Sciatic nerve (tissue), 2 donors: ENCODE data around the gene SGIP1. TPM values are rescaled to one million over a fixed set of nuclear protein-coding genes. Genes with fewer than 3 reads are reported as not detected.
"Not testable (repeated sequence)": the region's sequence is repeated elsewhere in the genome, so short reads cannot be mapped to it uniquely, and the experiment has no call there.

Experiments
- ATAC-seq: fragments of 200-7000 bp; cut with Tn5 transposase; one replicate; pipeline ENCODE4 v1.9.1; 2020; ENCODE audit warnings: mild to moderate bottlenecking, moderate library complexity
- DNase-seq: peaks from one replicate; pipeline ENCODE4 v3.0.0-alpha.2; 2020; ENCODE audit warnings: low spot score
- intact Hi-C: fragments of 100-400 bp; cut with DNase I; formaldehyde crosslinking; loops from one replicate; pipeline ENCODE4 v1.14.2; 2022
- microRNA-seq: library from miRNA; unstranded; fragments of <30 nt; microRNA quantifications from one replicate; pipeline ENCODE4 v1.2.0, GENCODE V29; 2020
- total RNA-seq: library from RNA; stranded (reverse); fragmentation: NEBNext Ultra II Directional; extraction: Animal tissue kit (Norgen Biotek cat#: 25700); gene quantifications from one replicate; pipeline ENCODE4 v1.2.1, GENCODE V29; 2021
- donor health status: DM: no; HTN: no; CAD: no.
- donor health status: DM: no; HTN: no; CAD: no.

Gene SGIP1
- total RNA-seq, 1 donor from 2014 or later, result 7.0 TPM

DNA sequence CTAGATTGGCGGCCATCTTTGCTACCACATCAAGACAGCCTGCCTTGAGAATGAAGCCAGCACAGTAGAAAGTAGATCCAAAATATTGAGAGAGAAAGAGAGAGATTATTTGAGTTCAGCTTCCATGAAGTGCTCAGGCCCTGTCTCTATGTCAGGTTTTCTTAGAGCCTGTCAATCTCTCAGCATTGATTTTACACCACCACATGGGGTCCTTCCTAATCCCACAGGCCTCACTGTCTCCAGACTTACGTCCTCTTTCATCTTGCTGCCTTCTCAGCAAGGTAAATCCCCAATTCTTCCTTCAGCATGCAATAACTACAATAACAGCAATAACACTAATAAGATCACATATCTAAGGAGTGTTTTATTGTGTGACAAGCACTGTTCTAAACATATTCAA lies 239.3 kb downstream of the SGIP1 start:
- intact Hi-C loops, result no loop called here
- ATAC-seq, result no peak
- no peak for DNase-seq

DNA sequence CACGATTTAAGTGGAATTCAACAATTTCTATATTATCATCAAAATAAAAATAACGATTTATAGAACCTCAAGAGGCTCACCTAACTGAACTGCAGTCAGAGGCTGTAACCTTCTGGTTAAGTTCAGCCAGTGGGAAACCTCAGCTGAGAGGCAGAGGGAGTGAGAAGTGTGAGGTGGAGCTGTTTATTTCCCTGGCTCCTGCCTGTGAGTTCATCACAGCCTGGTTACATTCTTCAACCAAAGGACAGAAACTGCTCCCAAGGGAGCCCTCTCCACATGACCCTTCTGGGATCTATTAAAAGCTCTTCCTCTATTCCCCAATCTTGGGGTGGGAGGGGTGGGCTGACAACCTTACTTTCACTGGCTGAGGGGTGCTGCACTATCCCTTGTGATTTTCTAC lies 240.5 kb downstream of the SGIP1 start:
- intact Hi-C loops, result no loop called here
- ATAC-seq, result no peak
- no peak for DNase-seq

DNA sequence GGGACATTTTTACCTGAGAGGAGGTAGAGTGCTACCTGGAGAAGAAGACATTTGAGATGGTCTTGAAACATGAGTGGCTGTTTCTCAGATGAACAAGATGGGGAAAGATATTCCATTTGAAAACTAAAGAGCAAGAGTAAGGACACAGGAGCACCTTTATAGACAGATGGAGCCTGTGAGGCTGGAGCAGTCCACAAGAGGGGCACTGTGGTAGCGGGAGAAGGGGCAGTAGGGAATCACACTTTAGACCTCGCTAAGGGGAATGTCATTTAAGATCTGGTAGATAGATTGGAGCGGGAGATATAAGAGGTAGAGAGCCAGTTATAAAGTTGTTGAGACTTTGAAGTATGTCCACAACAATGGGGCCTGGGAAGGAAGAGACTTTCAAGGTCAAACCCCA lies 241.7 kb downstream of the SGIP1 start:
- no peak for ATAC-seq
- no peak for DNase-seq
- intact Hi-C loops, result no loop called here

DNA sequence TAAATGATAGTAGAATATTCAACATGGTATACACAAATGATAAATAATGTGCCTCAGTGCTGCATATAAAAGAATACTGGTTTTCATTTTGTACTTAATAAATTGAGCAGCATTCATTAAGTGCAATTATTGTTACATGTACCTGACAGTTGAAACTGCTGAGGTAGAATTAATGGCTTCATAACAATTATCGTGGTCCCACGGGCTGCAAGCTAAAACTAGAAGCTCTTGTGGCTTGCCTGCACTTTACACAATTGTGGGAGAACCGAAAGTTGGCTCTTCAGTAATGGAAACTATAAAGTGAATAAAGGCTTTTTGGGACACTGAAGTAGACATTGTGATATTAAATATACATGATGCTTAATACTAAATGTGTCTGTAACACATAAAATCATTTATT lies 243.9 kb downstream of the SGIP1 start:
- DNase-seq, result no peak
- ATAC-seq, result no peak
- intact Hi-C loops, result no loop called here

DNA sequence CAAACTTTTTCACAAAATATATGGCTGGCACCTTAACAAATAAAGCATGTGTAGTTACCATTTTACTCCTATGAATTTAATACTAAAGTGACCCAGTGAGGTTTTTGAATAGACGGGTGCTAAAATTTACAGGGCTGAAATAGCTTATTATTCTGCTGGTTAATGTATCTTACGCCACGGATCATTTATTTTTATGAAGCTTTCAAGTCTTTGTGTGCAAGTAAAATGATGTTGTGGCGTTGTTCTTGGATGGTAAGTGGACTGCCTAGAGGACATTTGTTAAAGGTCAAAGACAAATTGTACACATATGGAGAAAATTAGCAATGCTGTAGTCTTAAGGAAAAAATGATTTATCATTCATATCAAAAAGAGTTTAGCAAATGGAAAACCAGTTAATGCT lies 244.3 kb downstream of the SGIP1 start:
- intact Hi-C loops, result no loop called here
- DNase-seq, result no peak
- no peak for ATAC-seq

DNA sequence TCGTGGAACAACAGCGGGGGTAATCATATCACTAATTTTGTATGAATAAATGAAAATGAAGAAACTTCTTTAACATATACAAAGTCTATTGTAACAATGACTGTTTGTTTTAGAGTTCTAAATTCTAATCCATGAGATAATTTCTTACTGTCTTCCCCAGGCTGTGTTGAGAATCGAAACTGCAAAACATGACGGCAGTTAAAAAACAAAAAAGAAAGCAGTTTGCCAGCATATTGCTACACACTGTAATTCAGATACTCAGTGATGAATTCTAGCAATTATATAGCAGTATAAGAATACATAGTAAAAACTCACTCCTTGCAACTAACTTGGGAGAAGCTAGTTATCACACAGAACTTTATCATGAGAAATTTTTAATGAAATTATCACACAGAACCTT lies 245.0 kb downstream of the SGIP1 start:
- intact Hi-C loops, result no loop called here
- ATAC-seq (peak; percentile 60), DNase-seq (no peak)

DNA sequence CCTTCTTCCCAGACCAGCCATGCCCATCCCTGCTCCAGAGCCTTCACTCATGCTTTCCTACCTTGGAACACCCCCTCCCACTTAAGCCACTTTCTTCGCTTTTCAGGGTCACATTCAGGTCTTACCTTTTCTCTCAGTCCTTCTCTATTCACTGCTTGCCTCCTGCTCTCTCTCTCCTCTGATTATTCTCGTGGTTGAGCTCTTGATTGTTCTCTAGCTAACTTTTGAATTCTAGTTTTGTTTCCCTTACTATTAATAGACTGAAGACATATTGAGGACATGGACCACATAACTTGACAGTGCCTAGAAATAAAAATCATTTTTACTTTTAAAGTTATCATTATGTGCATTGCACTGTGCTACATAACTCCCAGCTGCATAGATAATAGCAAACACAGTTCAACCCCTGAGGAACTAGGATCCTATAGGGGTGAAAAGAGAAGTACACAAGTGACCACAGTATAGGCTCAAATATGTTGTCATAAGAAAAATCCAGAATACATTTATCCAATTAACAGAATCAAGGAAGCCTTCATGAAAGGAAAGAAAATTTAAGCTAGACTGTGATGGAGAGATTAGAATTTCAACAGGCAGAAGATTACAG lies 245.6 kb downstream of the SGIP1 start:
- no peak for DNase-seq
- intact Hi-C loops, result no loop called here
- no peak for ATAC-seq

DNA sequence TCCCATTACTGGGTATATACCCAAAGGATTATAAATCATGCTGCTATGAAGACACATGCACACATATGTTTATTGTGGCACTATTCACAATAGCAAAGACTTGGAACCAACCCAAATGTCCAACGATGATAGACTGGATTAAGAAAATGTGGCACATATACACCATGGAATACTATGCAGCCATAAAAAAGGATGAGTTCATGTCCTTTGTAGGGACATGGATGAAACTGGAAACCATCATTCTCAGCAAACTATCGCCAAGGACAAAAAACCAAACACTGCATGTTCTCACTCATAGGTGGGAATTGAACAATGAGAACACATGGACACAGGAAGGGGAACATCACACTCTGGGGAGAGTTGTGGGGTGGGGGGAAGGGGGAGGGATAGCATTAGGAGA lies 251.8 kb downstream of the SGIP1 start:
- intact Hi-C loops, DNase-seq, ATAC-seq: not testable (repeated sequence)

DNA sequence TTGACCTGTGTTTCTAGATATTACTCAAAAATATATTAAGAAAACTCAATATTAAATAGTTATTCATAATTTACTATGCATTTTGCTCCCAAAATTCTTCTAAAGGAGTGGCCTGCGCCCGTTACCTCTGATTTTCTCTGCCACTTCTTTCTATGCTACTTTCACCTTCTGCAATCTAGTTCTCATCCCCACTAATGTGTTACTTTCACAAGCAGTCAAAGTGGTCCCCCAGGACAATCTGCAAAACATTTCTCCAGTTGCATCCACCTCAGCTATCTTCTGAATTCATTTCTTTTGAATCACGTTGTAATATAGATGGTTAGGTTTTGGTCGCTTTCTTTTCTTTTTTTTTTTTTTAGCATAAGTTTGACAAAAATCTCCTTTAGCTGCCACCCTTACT lies 253.7 kb downstream of the SGIP1 start:
- no peak for ATAC-seq
- DNase-seq, result no peak
- intact Hi-C loops, result no loop called here

DNA sequence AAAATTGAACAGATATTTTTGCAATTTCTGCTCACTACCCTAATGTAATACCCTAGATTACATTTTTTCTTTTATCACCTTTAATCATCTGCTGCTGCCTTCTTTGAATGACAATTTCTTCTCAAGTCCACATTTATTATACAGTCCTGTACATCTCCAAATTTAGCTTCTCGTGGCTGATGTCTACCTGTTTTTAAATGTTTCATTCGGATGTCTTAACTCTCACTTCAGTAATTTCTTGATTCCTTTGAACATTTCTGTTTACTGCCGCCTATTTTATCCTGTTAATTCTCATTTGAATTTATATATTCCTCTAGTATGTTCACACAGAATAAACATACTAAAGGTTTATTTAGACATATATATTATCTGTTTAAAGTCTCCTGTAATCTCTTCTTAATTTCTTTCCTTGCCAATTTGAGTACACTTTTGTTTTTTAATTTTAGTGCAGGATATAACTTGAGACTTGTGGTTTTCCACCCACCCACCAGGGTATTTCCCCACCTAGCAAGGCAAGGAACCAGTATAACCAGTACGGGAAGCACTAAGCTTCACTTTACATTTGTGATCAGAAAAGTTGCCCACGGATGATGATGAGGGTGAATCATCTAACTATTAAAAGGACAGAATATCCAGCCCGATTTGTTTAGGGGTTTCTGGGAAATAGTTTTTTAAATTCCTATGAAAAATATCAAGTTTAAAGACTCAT lies 254.4 kb downstream of the SGIP1 start:
- DNase-seq, result no peak

DNA sequence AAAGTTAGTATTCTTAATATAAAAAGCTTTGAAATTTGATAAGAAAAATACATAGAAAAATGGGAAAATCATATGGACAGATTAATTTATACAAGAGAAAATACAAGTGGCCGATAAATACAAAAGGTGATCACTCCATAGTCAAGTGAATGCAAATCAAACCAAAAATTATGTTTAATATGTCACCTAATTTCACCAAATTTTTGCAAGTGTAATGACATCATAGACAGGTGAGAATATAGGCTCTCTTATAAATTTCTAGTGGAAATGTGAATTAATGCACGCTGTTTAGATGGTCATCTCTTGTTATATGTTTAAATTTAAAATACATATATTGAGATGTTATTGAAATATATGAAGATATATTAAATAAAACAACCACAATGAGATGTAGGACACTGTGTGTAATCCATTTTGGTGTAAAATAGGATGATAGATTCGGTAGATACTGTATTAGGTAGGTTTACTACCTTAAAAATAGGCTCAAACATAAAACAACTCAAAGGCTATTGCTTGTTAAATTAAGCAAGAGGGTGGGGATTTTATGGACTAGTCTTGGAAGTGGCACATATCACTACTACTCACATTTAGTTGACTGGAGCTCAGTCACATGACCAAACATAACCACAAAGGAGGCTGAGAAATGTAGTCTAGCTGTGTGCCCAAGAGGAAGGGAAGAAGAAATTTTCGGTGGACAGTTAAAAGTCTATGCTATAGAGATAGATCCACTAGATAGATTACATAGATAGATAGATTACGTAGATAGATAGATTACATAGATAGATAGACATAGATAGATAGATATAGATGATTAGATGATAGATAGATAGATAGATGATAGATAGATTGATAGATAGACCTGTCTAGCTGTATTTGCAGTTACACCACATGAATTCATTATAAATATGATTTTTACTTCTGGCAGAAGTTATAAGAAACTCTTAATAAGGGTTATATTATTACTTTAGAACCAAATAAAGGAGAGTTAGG lies 258.0 kb downstream of the SGIP1 start:
- ATAC-seq, result no peak
- no peak for DNase-seq
- intact Hi-C loops, result no loop called here

More for the DNA sequence above, 254.4 kb downstream of the SGIP1 start:
- no peak for ATAC-seq
- intact Hi-C loops, result no loop called here

DNA sequence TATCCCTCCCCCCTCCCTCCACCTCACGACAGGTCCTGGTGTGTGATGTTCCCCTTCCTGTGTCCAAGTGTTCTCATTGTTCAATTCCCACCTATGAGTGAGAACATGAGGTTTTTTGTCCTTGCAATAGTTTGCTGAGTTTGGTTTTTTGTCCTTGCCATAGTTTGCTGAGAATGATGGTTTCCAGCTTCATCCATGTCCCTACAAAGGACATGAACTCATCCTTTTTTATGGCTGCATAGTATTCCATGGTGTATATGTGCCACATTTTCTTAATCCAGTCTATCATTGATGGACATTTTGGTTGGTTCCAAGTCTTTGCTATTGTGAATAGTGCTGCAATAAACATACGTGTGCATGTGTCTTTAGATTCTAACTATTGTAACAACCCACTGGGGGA lies 261.9 kb downstream of the SGIP1 start:
- DNase-seq, ATAC-seq, intact Hi-C loops: not testable (repeated sequence)

Small RNA genes within 50 kb of the gene (microRNA-seq; reads per million reads assigned to microRNA genes)
- gene MIR3117, result 1.8 reads per million

Other genes with a start within 250 kb of the SGIP1 start
- gene DYNLT5, start 218.3 kb downstream of the SGIP1 start, total RNA-seq, result 9.0 TPM